ENCODE results near the gene ZNF71.
A peak's percentile ranks its signal among the peaks of the same experiment; 100 is the strongest.

The ZNF71 gene

DNA sequence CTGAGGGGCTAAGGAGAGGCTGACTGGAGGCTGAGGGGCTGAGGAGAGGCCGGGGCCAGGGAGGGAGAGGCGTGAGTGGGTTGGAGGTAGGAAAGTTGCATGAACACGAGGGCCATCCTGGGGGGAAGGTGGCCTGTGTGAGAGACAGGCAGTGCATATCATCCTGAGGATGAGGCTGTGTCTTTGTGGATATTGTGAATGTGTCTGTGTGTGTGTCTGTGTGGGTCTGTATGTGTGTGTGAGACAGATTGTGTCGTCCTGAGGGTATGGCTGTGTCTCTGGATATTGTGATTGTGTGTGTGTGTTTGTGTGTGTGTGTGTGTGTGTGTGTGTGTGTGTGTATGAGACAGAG, 422 bp downstream of the ZNF71 start:
- Histone ChIP-seq H3K4me3 (replicated peaks; ENCODE audit: insufficient read depth, low read length) (peak overlapping the region; percentile 95), H3K27ac (replicated peaks) (peak overlapping the region; percentile 55), H3K27me3 (ENCODE audit: insufficient read depth, poor library complexity, severe bottlenecking) (no peaks in the 10 kb centered on the region)
- TF ChIP-seq GABPA (IDR thresholded peaks at IDR 0.05; ENCODE audit: low read depth) (no peak), POLR2AphosphoS5 (IDR thresholded peaks at IDR 0.05; ENCODE audit: low read depth) (0 out of 2 replicates have a peak, but pooled peaks have one; percentile 6), SPI1 (IDR thresholded peaks at IDR 0.05; ENCODE audit: borderline replicate concordance, low read depth) (no peak)
- TF ChIP-seq, protein P1, sequence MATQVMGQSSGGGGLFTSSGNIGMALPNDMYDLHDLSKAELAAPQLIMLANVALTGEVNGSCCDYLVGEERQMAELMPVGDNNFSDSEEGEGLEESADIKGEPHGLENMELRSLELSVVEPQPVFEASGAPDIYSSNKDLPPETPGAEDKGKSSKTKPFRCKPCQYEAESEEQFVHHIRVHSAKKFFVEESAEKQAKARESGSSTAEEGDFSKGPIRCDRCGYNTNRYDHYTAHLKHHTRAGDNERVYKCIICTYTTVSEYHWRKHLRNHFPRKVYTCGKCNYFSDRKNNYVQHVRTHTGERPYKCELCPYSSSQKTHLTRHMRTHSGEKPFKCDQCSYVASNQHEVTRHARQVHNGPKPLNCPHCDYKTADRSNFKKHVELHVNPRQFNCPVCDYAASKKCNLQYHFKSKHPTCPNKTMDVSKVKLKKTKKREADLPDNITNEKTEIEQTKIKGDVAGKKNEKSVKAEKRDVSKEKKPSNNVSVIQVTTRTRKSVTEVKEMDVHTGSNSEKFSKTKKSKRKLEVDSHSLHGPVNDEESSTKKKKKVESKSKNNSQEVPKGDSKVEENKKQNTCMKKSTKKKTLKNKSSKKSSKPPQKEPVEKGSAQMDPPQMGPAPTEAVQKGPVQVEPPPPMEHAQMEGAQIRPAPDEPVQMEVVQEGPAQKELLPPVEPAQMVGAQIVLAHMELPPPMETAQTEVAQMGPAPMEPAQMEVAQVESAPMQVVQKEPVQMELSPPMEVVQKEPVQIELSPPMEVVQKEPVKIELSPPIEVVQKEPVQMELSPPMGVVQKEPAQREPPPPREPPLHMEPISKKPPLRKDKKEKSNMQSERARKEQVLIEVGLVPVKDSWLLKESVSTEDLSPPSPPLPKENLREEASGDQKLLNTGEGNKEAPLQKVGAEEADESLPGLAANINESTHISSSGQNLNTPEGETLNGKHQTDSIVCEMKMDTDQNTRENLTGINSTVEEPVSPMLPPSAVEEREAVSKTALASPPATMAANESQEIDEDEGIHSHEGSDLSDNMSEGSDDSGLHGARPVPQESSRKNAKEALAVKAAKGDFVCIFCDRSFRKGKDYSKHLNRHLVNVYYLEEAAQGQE (IDR thresholded peaks at IDR 0.05; ENCODE audit: insufficient replicate concordance, low read depth) = no peak
- TF ChIP-seq, protein P2, sequence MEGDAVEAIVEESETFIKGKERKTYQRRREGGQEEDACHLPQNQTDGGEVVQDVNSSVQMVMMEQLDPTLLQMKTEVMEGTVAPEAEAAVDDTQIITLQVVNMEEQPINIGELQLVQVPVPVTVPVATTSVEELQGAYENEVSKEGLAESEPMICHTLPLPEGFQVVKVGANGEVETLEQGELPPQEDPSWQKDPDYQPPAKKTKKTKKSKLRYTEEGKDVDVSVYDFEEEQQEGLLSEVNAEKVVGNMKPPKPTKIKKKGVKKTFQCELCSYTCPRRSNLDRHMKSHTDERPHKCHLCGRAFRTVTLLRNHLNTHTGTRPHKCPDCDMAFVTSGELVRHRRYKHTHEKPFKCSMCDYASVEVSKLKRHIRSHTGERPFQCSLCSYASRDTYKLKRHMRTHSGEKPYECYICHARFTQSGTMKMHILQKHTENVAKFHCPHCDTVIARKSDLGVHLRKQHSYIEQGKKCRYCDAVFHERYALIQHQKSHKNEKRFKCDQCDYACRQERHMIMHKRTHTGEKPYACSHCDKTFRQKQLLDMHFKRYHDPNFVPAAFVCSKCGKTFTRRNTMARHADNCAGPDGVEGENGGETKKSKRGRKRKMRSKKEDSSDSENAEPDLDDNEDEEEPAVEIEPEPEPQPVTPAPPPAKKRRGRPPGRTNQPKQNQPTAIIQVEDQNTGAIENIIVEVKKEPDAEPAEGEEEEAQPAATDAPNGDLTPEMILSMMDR (IDR thresholded peaks at IDR 0.05; ENCODE audit: insufficient read depth, low read length) = no peak
- DNase-seq (ENCODE audit: low read depth in 1 of 2, low spot score in 1 of 2) = no peak

DNA sequence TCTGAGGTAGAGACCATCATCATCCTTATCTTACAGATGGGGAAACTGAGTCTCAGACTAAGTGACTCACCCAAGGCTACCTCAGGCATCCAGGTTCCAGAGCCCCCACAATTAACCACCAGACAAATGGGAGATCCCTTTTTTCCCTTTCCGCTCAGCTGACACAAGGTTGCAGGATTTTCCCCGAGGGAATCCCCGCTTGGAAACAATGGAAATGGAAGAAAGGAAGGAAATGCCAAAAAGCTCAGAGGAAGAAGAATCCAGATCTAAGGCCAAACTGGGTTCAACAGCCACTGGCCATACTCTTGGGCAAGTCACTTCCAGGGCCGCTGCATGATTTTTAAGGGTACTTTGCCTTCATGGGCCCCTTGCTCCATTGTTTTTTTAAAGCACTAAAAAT, 1.6 kb downstream of the ZNF71 start:
- DNase-seq (ENCODE audit: low read depth in 1 of 2, low spot score in 1 of 2) = no peak
- no peaks in the 10 kb centered on the region for H3K27me3 ChIP-seq (ENCODE audit: insufficient read depth, poor library complexity, severe bottlenecking)
- H3K27ac ChIP-seq (replicated peaks) = no peak overlapping the region
- TF ChIP-seq SPI1 (IDR thresholded peaks at IDR 0.05; ENCODE audit: borderline replicate concordance, low read depth) (no peak), GABPA (IDR thresholded peaks at IDR 0.05; ENCODE audit: low read depth) (no peak), POLR2AphosphoS5 (IDR thresholded peaks at IDR 0.05; ENCODE audit: low read depth) (no peak)
- TF ChIP-seq, protein P2 (IDR thresholded peaks at IDR 0.05; ENCODE audit: insufficient read depth, low read length) = no peak
- TF ChIP-seq, protein P1 (IDR thresholded peaks at IDR 0.05; ENCODE audit: insufficient replicate concordance, low read depth) = no peak
- no peak overlapping the region for H3K4me3 ChIP-seq (replicated peaks; ENCODE audit: insufficient read depth, low read length)

DNA sequence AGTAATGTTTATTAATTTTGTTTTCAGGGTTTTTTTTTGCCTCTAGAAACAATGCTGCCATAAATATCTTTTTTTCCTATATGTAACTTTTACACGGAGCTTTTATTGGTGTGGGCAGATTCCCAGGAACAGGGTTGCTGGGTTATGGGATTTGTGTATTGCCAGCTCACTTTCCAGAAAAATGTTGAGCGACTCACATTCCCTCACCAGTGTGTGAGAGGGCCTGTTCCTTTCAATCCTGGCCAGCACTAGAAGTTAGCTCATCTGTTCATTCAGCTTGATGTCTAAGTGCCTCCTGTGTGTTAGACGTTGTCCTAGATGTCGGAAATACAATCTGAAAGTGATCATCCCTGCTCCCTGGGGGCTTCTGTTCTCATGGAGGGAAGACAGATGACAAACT, 2.6 kb downstream of the ZNF71 start:
- TF ChIP-seq GABPA (IDR thresholded peaks at IDR 0.05; ENCODE audit: low read depth) (no peak), SPI1 (IDR thresholded peaks at IDR 0.05; ENCODE audit: borderline replicate concordance, low read depth) (no peak), POLR2AphosphoS5 (IDR thresholded peaks at IDR 0.05; ENCODE audit: low read depth) (no peak)
- TF ChIP-seq, protein P1 (IDR thresholded peaks at IDR 0.05; ENCODE audit: insufficient replicate concordance, low read depth) = no peak
- TF ChIP-seq, protein P2 (IDR thresholded peaks at IDR 0.05; ENCODE audit: insufficient read depth, low read length) = no peak
- Histone ChIP-seq H3K27ac (replicated peaks) (no peak overlapping the region), H3K27me3 (ENCODE audit: insufficient read depth, poor library complexity, severe bottlenecking) (no peaks in the 10 kb centered on the region), H3K4me3 (replicated peaks; ENCODE audit: insufficient read depth, low read length) (no peak overlapping the region)
- no peak for DNase-seq (ENCODE audit: low read depth in 1 of 2, low spot score in 1 of 2)
